OCI-LY7 (cell line): ENCODE data around the gene TMEM186.
"Not testable (repeated sequence)": the region's sequence is repeated elsewhere in the genome, so short reads cannot be mapped to it uniquely, and the experiment has no call there.

ENCODE experiments used
- CTCF ChIP-seq: fragments of 200-600 bp; sonication (generic); conservative IDR thresholded peaks from 2 replicates; pipeline ENCODE4 v1.5.1; 2014; ENCODE audit warnings: mild to moderate bottlenecking, antibody characterized with exemption, low read length, moderate library complexity, mixed read lengths
- EZH2phosphoT487 ChIP-seq: fragments of 200-600 bp; sonication (generic); IDR thresholded peaks from 2 replicates; pipeline ENCODE4 v1.6.1; 2018; ENCODE audit warnings: low read depth, borderline replicate concordance, mild to moderate bottlenecking, mixed run types, antibody characterized with exemption, low read length, moderate library complexity, mixed read lengths

DNA sequence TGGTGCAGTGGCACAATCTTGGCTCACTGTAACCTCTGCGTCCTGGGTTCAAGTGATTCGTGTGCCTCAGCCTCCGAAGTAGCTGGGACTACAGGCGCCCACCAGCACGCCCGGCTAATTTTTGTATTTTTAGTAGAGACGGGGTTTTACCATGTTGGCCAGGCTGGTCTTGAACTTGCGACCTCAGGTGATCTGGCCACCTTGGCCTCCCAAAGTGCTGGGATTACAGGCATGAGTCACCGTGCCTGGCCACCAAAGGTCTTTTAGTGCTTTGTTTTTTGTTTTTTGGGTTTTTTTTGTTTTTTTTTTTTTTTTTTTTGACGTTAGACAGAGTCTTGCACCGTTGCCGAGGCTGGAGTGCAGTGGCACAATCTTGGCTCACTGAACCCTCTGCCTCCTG, 6.3 kb upstream of the TMEM186 start:
- TF ChIP-seq CTCF, EZH2phosphoT487: not testable (repeated sequence)
